HG03469 (cell line): ENCODE data around the gene ITM2B.
"Not testable (repeated sequence)": the region's sequence is repeated elsewhere in the genome, so short reads cannot be mapped to it uniquely, and the experiment has no call there.

Experiments used
- ATAC-seq: cut with Tn5 transposase; IDR thresholded peaks from one replicate; pipeline ENCODE4 v1.9.1; 2021; ENCODE audit warnings: mild to moderate bottlenecking, moderate library complexity, moderate number of reproducible peaks; ENCODE audit not compliant: unreplicated experiment

ITM2B gene

GRCh38 chr13:48222358-48223301 is 10.4 kb upstream of the ITM2B start:
- ATAC-seq, result no peak

- no peak for ATAC-seq
These were observed 8.3 kb upstream of the ITM2B start for GRCh38 chr13:48224701-48225100.

DNA sequence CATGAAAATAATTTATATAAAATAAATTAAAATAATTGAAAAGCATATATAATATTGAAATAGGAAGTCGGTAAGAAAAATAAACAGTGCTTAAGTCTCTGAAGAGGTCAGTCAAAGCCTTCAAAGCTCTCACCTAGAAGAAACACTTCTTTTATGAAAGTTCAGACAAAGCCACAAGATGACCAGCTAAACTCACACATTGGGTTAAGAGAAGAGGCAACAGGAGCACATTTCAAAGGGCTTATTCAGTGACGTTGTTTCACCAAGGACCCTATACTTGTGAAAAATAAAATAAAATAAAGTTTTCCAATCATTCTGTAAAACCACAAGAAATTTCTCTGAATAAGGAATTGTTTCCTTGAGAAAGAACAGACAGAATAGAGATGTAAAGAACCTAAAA is 2.5 kb upstream of the ITM2B start:
- ATAC-seq, result no peak

GRCh38 chr13:48231080-48231479 is 1.9 kb upstream of the ITM2B start:
- no peak for ATAC-seq

GRCh38 chr13:48231933-48232332 is 1.1 kb upstream of the ITM2B start:
- ATAC-seq, result no peak

DNA sequence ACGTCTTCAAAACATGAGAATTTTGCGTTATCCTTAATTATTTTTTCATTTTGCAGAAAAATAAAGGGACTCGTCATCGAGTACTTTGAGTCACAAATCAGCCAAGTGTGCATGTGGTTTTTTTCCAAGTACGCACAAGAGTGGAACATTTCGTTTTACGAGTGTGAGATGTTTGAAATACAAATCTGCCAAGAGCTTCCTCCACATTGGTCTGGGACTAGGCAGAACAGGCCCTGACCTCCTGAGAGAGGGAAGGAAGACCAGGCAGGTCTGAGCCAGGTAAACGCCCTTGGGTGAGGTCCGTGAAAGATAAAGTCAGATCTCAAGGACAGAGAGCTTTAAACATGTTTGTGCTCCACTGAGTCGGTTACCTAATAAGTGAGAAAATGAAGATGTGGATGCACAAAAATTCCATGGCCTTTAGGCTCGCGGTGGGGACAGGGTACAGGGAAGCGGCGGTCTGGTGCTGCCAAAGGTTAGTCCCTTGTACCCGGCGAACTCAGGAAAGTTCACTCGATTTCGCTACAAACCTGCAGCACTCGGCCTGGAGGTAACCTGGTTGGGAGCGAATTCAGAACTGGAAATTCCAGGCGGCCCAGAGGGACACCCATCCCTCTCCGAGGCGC is 473 bp upstream of the ITM2B start:
- ATAC-seq, result no peak

- ATAC-seq, result no peak
These were observed 983 bp downstream of the ITM2B start for GRCh38 chr13:48233889-48234488.

DNA sequence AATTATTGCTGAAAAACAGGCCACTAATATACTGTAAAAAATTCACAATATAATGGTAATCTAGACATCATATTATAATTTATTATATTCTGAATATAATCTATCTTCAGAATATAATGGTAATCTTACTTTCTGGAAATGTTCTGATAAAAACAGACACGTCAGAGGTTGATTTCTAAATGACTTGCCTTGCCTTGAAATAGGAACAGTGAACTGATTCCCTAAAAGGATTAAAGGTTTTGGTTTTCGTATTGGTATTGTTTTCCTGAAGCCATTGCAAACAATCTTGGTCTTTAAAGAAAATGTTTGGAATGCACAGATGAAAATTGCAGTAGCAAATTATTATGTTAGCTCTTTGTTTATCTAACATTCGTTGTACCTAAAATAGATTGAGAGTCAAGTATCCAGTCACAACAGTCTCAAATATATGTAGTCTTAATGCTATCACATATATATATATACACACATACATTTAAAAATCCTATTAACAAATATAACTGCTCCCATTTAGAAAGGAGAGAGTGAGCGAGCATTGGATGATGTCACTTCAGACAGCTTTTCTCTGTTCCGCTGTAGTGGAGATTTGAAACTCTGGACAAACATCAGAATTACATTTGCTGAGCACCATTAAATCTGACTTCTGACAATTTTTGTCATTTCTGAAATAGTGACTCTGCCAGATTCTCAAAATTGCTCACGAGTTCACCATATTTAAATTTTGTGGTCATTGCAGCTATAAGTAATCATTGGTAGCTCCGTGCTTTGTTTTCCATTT is 1.7 kb downstream of the ITM2B start:
- ATAC-seq, result peak; percentile 58

GRCh38 chr13:48235341-48236135 is 2.5 kb downstream of the ITM2B start:
- ATAC-seq, result no peak

DNA sequence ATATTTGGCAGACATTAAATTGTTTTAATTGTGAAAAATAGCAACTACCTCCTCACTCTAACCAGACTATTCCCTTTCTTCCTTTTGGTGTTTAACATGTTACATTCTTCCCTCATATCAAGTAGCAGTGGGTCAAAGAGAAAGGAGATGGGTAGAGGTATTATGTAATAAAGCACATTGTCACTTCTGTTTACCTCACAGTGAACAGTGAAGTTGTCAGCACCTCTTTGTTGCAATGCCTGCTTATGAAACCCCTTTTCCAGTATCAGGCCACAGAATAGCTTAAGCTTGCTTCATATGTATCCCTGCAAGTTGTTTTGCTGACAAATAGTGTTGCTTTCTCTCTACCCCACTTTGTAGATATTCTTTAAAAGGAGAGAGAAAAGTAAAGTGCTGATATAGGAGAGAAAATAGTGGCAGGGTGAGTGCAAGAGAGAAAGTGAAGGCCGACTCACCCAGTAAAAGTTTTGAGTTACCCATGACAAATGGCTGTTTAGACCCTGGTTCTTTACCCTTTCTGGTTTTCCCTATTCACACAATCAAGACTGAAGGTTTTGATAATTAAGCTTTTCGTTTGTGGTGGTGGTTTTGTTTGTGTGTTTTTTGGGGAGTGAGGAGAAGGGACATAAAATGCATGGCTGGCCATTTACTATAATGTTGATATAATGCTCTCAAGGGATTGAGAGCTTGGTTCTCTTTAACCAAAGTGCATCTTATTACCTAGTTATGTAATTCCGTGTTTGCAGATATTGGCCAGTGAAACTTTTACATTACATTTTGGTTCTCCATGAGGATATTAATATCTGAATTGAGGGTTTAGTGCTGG is 3.7 kb downstream of the ITM2B start:
- ATAC-seq, result no peak

DNA sequence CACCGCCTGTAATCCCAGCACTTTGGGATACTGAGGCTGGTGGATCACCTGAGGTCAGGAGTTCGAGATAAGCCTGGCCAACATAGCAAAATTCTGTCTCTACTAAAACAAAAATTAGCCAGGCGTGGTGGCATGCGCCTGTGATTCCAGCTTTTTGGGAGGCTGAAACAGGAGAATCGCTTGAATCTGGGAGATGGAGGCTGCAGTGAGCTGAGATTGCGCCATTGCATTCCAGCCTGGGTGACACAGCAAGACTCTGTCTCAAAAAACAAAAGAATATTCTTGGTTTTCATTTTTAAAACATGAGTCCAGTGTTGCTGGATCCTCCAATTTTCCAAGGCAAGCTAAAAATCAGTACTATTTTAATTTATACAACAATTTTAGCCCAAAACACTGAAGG is 6.4 kb downstream of the ITM2B start:
- not testable (repeated sequence) for ATAC-seq

DNA sequence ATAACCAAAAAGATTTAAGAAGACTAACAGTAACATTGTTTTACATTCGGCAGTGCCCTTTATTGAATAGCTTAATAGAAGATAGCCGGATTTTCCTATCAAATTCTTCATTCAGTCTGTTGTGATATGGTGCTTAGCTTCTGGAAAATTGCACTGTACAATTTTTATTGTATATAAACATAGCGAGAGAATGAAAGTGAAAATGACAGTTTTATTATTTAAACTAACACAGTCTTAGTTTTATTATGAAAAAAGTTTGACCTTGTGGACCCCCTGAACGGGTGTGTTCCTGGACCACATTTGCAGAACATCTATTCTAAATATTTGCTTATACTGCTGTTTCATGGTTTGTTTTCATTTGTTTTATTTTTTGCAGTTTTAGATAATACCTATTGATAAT is 8.6 kb downstream of the ITM2B start:
- no peak for ATAC-seq

GRCh38 chr13:48242677-48243076 is 9.7 kb downstream of the ITM2B start:
- no peak for ATAC-seq

- no peak for ATAC-seq
These were observed 11.2 kb downstream of the ITM2B start for GRCh38 chr13:48244159-48244558.

DNA sequence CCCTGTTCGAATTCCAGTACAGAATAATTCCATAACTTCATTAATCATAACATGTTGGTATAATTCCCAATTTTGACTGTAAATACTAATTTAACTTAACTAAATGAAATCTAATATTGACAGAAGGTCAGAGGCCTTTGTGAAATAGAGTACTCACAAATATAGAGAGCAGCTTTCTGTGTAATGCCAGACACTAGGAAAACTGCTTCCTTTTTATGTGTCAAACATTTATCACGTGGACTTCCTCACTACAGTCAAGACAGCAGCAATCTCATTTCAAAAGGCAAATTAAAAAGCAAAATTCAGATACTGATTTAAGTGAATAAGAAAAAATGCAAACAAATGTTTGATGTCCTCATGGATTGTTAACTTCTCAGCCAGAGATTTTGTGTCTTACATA is 13.1 kb downstream of the ITM2B start:
- ATAC-seq, result no peak

GRCh38 chr13:48249018-48249417 is 16.0 kb downstream of the ITM2B start:
- no peak for ATAC-seq

DNA sequence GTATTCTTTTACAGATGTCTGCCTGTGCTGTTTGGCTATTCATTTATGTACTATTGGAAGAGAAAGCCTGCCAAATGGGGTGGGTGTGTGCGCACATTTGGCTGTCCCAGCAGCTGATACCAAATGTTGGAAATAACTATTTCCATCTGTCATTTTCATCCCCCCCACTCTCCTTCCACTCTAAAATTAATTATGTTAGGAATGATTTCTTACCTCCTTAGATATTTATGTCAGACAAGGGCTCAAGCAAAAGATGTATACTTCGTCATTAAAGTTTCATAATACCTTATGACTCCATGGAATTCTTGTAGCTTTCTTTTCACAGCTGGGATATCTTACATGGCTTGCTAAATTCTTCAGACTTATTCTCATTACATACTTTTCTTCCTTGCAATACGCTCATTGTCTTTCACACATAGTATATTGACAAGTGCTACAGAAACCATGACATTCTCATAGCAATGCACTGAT is 18.6 kb downstream of the ITM2B start:
- ATAC-seq, result no peak

DNA sequence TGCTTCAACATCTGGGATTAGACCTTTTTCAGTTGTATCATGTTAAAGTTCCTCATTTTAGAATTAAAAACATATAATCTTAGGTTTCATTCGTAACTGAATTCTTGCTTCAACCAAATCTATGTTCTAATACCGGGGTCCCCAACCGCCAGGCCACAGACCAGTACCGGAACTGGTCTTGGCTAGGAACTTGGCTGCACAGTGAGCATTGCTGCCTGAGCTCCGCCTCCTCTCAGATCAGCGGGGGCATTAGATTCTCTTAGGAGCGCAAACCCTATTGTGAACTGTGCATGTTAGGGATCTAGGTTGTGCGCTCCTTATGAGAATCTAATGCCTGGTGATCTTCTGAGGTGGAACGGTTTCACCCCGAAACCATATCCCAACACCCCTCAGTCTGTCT is 19.2 kb downstream of the ITM2B start:
- no peak for ATAC-seq

DNA sequence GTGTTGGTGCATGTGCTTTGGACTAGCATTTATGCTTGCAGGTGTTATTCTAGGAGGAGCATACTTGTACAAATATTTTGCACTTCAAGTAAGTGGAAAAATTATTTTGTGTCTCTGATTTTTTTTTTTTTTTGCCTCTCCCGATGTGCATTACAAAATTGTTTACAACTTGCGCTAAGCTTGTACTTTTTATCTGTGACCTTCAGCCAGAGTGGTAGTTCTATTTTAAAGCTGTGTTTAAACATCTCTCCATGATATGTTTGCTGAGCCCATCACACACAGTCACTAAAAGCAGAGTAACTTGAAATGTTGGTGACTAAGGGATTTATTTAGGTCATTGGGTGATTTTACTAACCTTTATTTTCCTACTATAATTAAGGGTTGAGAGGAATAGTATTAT is 20.8 kb downstream of the ITM2B start:
- no peak for ATAC-seq
